ENCODE measurements around the gene UPK1A. TPM values are rescaled to one million over a fixed set of nuclear protein-coding genes. Genes with fewer than 3 reads are reported as not detected.

The UPK1A gene
- total and polyA plus RNA-seq, 4 donors: 0.03 TPM; not detected in 3

- H3K4me3 ChIP-seq: no peak overlapping the region
- H3K9me3 ChIP-seq (ENCODE audit: control insufficient read depth in 4 of 4, insufficient read depth in 3 of 4, low read length in 3 of 4): peaks cover 0 to 1% (median 0%) of the 10 kb centered on the region in 4 donors
- 71 to 81% methylated on average over 12 of the region's 12 CpGs for WGBS, 2 donors
- H3K9ac ChIP-seq (ENCODE audit: insufficient read depth in 1 of 2, low read length in 2 of 2): no peak overlapping the region
- TF ChIP-seq CTCF (IDR thresholded peaks at IDR 0.05; ENCODE audit: control extremely low read depth, extremely low read depth): no peak
- peaks cover 0 to 18% (median 10%) of the 10 kb centered on the region in 5 donors for H3K4me1 ChIP-seq (ENCODE audit: control insufficient read depth in 5 of 5, insufficient read depth in 5 of 5, low read length in 5 of 5)
- no peak for ATAC-seq (ENCODE audit: insufficient read depth, low FRiP score)
- H3K27ac ChIP-seq (ENCODE audit: low read depth in 1 of 2, low read length in 1 of 2): no peak overlapping the region
- H3K36me3 ChIP-seq (ENCODE audit: control insufficient read depth in 4 of 4, insufficient read depth in 4 of 4, low read length in 4 of 4): no peaks in the 10 kb centered on the region
- no peaks in the 10 kb centered on the region for H3K27me3 ChIP-seq (ENCODE audit: control insufficient read depth in 3 of 3, insufficient read depth in 3 of 3, low read length in 2 of 3)
- DNase-seq: no peak
Measured at GRCh38 chr19:35713904-35714495, 47.7 kb downstream of the UPK1A start.

GRCh38 chr19:35714601-35715354 is 48.5 kb downstream of the UPK1A start:
- Histone ChIP-seq H3K27me3 (ENCODE audit: control insufficient read depth in 3 of 3, insufficient read depth in 3 of 3, low read length in 2 of 3) (no peaks in the 10 kb centered on the region), H3K4me1 (ENCODE audit: control insufficient read depth in 5 of 5, insufficient read depth in 5 of 5, low read length in 5 of 5) (peaks cover 0 to 23% (median 13%) of the 10 kb centered on the region in 5 donors), H3K4me3 (no peak overlapping the region), H3K9ac (ENCODE audit: insufficient read depth in 1 of 2, low read length in 2 of 2) (no peak overlapping the region), H3K9me3 (ENCODE audit: control insufficient read depth in 4 of 4, insufficient read depth in 3 of 4, low read length in 3 of 4) (peaks cover 0 to 1% (median 0%) of the 10 kb centered on the region in 4 donors), H3K27ac (ENCODE audit: low read depth in 1 of 2, low read length in 1 of 2) (no peak overlapping the region), H3K36me3 (ENCODE audit: control insufficient read depth in 4 of 4, insufficient read depth in 4 of 4, low read length in 4 of 4) (peaks cover 0 to 3% (median 2%) of the 10 kb centered on the region in 4 donors)
- 71 to 77% methylated on average over 14 of the region's 14 CpGs for WGBS, 2 donors
- no peak for DNase-seq
- no peak for TF ChIP-seq CTCF (IDR thresholded peaks at IDR 0.05; ENCODE audit: control extremely low read depth, extremely low read depth)
- ATAC-seq (ENCODE audit: insufficient read depth, low FRiP score): no peak

- Histone ChIP-seq H3K9me3 (ENCODE audit: control insufficient read depth in 4 of 4, insufficient read depth in 3 of 4, low read length in 3 of 4) (peaks cover 0 to 1% (median 0%) of the 10 kb centered on the region in 4 donors), H3K27me3 (ENCODE audit: control insufficient read depth in 3 of 3, insufficient read depth in 3 of 3, low read length in 2 of 3) (no peaks in the 10 kb centered on the region), H3K4me3 (no peak overlapping the region), H3K9ac (ENCODE audit: insufficient read depth in 1 of 2, low read length in 2 of 2) (no peak overlapping the region), H3K27ac (ENCODE audit: low read depth in 1 of 2, low read length in 1 of 2) (peak overlapping the region in 1 of 2 donors; percentile 91), H3K36me3 (ENCODE audit: control insufficient read depth in 4 of 4, insufficient read depth in 4 of 4, low read length in 4 of 4) (peaks cover 0 to 6% (median 4%) of the 10 kb centered on the region in 4 donors), H3K4me1 (ENCODE audit: control insufficient read depth in 5 of 5, insufficient read depth in 5 of 5, low read length in 5 of 5) (peaks cover 0 to 23% (median 13%) of the 10 kb centered on the region in 5 donors)
- TF ChIP-seq CTCF (IDR thresholded peaks at IDR 0.05; ENCODE audit: control extremely low read depth, extremely low read depth): no peak
- 78 to 91% methylated on average over 6 to 7 of the region's 7 CpGs for WGBS, 2 donors
- DNase-seq (no peak), ATAC-seq (ENCODE audit: insufficient read depth, low FRiP score) (no peak)
Measured at GRCh38 chr19:35715355-35715809, 49.1 kb downstream of the UPK1A start.

Measured in lung (tissue), 12 donors.